Osteoblast (primary cell): Measurements from ENCODE around the gene SCYGR3. TPM values are rescaled to one million over a fixed set of nuclear protein-coding genes. Genes with fewer than 3 reads are reported as not detected.

ENCODE experiments used
- DNase-seq: peaks from one replicate; pipeline ENCODE4 v3.0.0; 2011; ENCODE audit warnings: low spot score, mixed read lengths; ENCODE audit not compliant: insufficient read length; ENCODE audit errors: missing footprints
- H2AFZ ChIP-seq: 2 replicates; pipeline ENCODE4 v1.6.0; 2011; ENCODE audit warnings: mild to moderate bottlenecking, low read length
- H3K27ac ChIP-seq: 2 replicates; pipeline ENCODE4 v1.5.1; 2011; ENCODE audit warnings: mild to moderate bottlenecking, low read depth, low read length, moderate library complexity
- H3K27me3 ChIP-seq: 2 replicates; pipeline ENCODE4 v1.6.0; 2012; ENCODE audit warnings: mild to moderate bottlenecking, control low read depth, inconsistent platforms, low read length, moderate library complexity; ENCODE audit not compliant: insufficient read depth
- H3K36me3 ChIP-seq: 2 replicates; pipeline ENCODE4 v1.5.1; 2011; ENCODE audit warnings: mild to moderate bottlenecking, low read length, control low read depth, moderate library complexity; ENCODE audit not compliant: insufficient read depth
- H3K4me1 ChIP-seq: 2 replicates; pipeline ENCODE4 v1.5.1; 2011; ENCODE audit warnings: mild to moderate bottlenecking, low read length, control low read depth, moderate library complexity; ENCODE audit not compliant: insufficient read depth
- H3K4me2 ChIP-seq: 2 replicates; pipeline ENCODE4 v1.6.0; 2011; ENCODE audit warnings: mild to moderate bottlenecking, low read length; ENCODE audit not compliant: insufficient read depth
- H3K4me3 ChIP-seq: fragments of 200-600 bp; sonication (generic); 3 replicates; pipeline ENCODE4 v1.5.1; 2012; ENCODE audit warnings: mild to moderate bottlenecking, low read length, inconsistent platforms; ENCODE audit not compliant: insufficient read depth
- H3K79me2 ChIP-seq: 2 replicates; pipeline ENCODE4 v1.6.0; 2012; ENCODE audit warnings: mild to moderate bottlenecking, low read length, control low read depth, inconsistent platforms; ENCODE audit not compliant: insufficient read depth
- H3K9me3 ChIP-seq: 2 replicates; pipeline ENCODE4 v1.5.1; 2011; ENCODE audit warnings: low read depth, low read length, control low read depth
- H4K20me1 ChIP-seq: 2 replicates; pipeline ENCODE4 v1.6.0; 2012; ENCODE audit warnings: mild to moderate bottlenecking, low read length, control low read depth; ENCODE audit not compliant: insufficient read depth
- total RNA-seq: library from RNA; depleted of rRNA; stranded (reverse); fragments of >200 nt; gene quantifications from 2 replicates; pipeline ENCODE4 v1.2.3, GENCODE V29; 2012
- TF ChIP-seq, protein P1 (sequence below): IDR thresholded peaks from 2 replicates; pipeline ENCODE4 v1.5.1; 2011; ENCODE audit warnings: mild to moderate bottlenecking, low read depth, low read length, moderate library complexity; ENCODE audit errors: extremely low read depth

Gene SCYGR3
- total RNA-seq, 1 donor, result not detected

DNA sequence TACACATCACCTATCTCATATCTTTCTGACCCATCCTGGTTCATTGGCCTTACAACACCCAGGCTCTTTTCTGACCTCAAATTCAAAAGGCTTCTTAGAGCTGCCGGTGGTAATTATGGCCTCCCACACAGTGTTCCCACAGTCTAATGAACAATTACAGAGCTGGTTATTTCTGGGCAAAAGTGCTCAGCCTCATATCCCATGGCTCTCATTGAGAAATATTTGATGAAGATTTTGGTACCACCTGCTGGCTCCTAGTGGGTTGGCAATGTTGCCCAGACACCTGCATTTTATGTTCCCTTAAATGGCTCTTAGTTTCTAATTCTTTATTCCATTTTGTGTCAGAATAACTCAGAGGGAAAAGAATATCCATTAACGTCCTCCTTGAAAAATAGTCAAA lies 36.0 kb downstream of the SCYGR3 start:
- TF ChIP-seq, protein P1, sequence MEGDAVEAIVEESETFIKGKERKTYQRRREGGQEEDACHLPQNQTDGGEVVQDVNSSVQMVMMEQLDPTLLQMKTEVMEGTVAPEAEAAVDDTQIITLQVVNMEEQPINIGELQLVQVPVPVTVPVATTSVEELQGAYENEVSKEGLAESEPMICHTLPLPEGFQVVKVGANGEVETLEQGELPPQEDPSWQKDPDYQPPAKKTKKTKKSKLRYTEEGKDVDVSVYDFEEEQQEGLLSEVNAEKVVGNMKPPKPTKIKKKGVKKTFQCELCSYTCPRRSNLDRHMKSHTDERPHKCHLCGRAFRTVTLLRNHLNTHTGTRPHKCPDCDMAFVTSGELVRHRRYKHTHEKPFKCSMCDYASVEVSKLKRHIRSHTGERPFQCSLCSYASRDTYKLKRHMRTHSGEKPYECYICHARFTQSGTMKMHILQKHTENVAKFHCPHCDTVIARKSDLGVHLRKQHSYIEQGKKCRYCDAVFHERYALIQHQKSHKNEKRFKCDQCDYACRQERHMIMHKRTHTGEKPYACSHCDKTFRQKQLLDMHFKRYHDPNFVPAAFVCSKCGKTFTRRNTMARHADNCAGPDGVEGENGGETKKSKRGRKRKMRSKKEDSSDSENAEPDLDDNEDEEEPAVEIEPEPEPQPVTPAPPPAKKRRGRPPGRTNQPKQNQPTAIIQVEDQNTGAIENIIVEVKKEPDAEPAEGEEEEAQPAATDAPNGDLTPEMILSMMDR, result no peak
- Histone ChIP-seq H4K20me1 (no peaks in the 10 kb centered on the region), H3K4me2 (no peak overlapping the region), H3K4me1 (no peaks in the 10 kb centered on the region), H3K27ac (no peak overlapping the region), H3K27me3 (no peaks in the 10 kb centered on the region), H2AFZ (no peak overlapping the region), H3K4me3 (no peak overlapping the region), H3K79me2 (no peaks in the 10 kb centered on the region), H3K9me3 (no peaks in the 10 kb centered on the region), H3K36me3 (no peaks in the 10 kb centered on the region)
- DNase-seq, result no peak

DNA sequence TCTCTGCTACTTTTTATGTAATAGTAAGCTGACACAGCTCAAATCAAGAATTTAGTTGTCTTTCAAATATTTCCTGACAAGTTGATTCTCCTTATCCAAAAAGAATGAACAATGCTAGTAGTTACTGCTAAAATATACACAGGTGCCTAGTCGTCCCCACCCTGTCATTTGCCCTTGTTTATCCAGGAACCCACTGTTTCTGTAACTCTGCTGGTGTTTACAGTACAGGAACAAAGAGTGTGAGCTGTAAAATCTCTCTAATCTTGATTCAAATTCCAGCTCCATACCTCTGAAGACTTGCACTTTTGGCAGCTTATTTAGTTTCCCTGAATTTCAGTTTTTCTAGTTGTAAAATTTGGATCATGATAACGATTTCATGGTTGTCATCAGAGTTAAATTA lies 37.1 kb downstream of the SCYGR3 start:
- Histone ChIP-seq H3K27ac (no peak overlapping the region), H3K9me3 (no peaks in the 10 kb centered on the region), H3K4me1 (no peaks in the 10 kb centered on the region), H3K36me3 (no peaks in the 10 kb centered on the region), H3K27me3 (no peaks in the 10 kb centered on the region), H2AFZ (no peak overlapping the region), H4K20me1 (no peaks in the 10 kb centered on the region), H3K4me3 (no peak overlapping the region), H3K79me2 (no peaks in the 10 kb centered on the region), H3K4me2 (no peak overlapping the region)
- no peak for DNase-seq
- TF ChIP-seq, protein P1, result no peak

DNA sequence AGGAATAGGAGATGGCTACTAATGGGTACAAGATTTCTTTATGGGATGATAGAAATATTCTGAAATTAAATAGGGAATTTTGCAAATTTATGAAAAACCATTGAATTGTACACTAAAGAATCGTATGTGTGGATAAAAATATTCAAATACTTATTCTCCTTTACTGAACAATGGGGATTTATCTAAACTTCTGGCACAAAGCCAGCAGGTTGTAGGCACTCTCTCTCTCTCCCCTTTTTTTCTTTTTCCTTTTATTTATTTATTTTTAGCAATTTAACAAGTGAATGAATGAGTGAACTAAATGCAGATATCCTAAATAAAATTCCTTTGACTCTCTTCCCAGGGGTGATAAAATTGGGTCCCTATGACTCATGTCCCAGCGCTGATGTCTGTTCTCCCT lies 37.8 kb downstream of the SCYGR3 start:
- H3K27me3 ChIP-seq, result no peaks in the 10 kb centered on the region
- no peaks in the 10 kb centered on the region for H3K4me1 ChIP-seq
- DNase-seq, result no peak
- H3K9me3 ChIP-seq, result no peaks in the 10 kb centered on the region
- TF ChIP-seq, protein P1, result no peak
- no peaks in the 10 kb centered on the region for H3K36me3 ChIP-seq
- no peak overlapping the region for H2AFZ ChIP-seq
- no peak overlapping the region for H3K4me2 ChIP-seq
- H3K79me2 ChIP-seq, result no peaks in the 10 kb centered on the region
- H3K4me3 ChIP-seq, result no peak overlapping the region
- H4K20me1 ChIP-seq, result no peaks in the 10 kb centered on the region
- H3K27ac ChIP-seq, result no peak overlapping the region

DNA sequence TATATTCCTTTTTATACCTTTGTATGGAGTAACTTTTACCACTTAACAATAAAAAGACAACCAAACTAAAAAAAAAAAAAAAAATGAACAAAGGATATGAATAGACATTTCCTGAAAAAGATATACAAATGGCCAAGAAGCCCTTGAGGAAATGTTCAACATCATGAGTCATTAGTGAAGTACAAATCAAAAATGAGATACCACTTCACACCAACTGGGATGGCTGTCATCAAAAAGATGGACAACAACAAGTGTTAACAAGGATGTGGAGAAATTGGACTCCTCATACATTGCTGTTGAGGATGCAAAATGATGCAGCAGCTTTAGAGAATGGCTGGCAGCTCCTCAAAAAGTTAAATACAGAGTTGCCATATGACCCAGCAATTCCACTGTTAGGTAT lies 38.5 kb downstream of the SCYGR3 start:
- TF ChIP-seq, protein P1, result no peak
- no peaks in the 10 kb centered on the region for H3K79me2 ChIP-seq
- no peak overlapping the region for H3K27ac ChIP-seq
- H2AFZ ChIP-seq, result no peak overlapping the region
- H3K4me2 ChIP-seq, result no peak overlapping the region
- H3K27me3 ChIP-seq, result no peaks in the 10 kb centered on the region
- no peaks in the 10 kb centered on the region for H4K20me1 ChIP-seq
- H3K36me3 ChIP-seq, result no peaks in the 10 kb centered on the region
- no peak for DNase-seq
- H3K9me3 ChIP-seq, result no peaks in the 10 kb centered on the region
- no peak overlapping the region for H3K4me3 ChIP-seq
- peaks cover 2% of the 10 kb centered on the region for H3K4me1 ChIP-seq
